ENCODE data around the gene ARMC2. TPM values are rescaled to one million over a fixed set of nuclear protein-coding genes. Genes with fewer than 3 reads are reported as not detected.
"Not testable (repeated sequence)": the region's sequence is repeated elsewhere in the genome, so short reads cannot be mapped to it uniquely, and the experiment has no call there.

The ARMC2 gene
- total RNA-seq, 2 donors from 2014 or later: 2.3 to 3.3 TPM

DNA sequence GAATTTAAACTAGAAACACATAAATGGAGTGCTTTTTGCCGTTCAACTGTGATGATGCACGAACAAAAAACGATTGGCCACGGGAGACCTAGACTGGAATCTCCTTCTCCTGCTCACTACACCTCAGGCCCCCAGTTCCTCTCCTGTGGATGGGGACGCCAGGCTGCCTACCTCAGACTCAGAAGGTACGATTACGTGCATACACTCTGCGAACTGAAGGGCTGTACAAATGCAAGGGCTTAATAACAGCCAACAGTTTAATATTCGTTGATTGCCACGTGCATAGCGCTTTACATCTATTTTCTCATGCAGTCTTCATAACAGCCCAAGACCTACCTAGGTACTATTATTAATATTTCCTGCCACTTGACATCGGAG lies 495 bp upstream of the ARMC2 start:
- ATAC-seq (peak; percentile 0 to 2), DNase-seq (ENCODE audit: low spot score in 2 of 2) (no peak)
- Mint-ChIP-seq H3K9me3 (no peaks in the 10 kb centered on the region), H3K36me3 (no peaks in the 10 kb centered on the region), H3K27ac (peak overlapping the region in 1 of 2 donors; percentile 89)

DNA sequence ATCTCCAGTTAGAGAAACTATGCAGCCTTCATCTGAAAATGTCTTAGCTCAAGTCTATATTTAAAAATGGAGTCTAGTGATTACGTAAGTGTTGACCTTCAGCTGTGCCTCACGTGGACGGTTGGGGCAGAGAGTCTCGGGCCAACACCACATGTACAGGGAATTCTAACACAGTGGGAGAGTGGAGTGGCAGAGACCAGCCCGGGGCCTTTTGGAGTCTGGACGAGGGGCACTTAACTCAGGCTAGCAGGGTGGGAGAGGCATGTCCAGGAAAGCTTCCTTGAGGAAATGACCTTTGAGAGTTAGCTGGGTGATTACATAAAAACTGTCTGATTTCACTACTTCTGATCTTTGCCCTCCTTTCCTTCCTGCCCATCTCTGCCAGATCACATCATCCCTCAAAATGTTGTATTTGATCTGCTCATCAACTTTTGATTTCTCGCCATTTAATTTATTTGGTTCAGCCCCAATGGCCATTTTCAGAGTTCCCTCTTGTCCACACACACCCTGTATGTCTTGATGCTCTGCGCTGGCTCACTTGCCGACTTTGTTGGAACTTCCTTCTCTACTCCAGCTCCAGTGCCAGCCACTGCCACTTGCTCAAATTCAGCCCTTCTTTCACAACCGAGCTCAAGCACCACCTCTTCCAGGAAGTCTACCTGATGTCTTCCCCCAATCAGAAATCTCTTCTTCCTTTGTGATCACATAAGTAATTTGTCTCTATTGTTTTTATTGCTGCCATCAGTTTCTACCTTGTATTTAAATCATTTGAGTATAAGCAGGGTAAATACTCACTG lies 2.6 kb downstream of the ARMC2 start:
- DNase-seq (ENCODE audit: low spot score in 2 of 2) (no peak), ATAC-seq (no peak)
- peaks cover 7 to 12% of the 10 kb centered on the region in 2 donors for H3K36me3 Mint-ChIP-seq

DNA sequence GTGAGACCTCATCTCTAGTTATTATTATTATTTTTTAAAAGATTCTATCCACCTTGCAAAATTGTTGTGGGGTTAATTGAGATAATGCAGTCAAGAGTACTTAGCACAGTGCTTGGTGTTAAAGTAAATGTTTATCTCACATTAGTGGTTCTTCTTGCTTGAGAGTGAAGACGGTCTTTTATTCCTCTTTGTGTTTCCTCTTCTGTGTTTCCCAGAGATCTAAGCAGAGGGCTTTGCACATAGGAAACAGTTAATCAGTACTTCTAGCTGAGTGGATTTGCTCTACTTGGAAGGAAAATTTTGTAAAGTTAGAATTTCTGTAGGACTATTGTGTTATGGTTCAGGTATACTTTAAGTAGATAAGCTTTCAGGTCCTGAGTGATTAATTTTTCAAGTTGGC lies 3.5 kb downstream of the ARMC2 start:
- no peak for DNase-seq (ENCODE audit: low spot score in 2 of 2)
- Mint-ChIP-seq H3K36me3 (peaks cover 10 to 21% of the 10 kb centered on the region in 2 donors), H3K27ac (no peak overlapping the region), H3K9me3 (no peaks in the 10 kb centered on the region)
- ATAC-seq: no peak

More for the DNA sequence above, 2.6 kb downstream of the ARMC2 start:
- H3K27ac Mint-ChIP-seq: peak overlapping the region; percentile 10 to 19
- H3K9me3 Mint-ChIP-seq: no peaks in the 10 kb centered on the region

DNA sequence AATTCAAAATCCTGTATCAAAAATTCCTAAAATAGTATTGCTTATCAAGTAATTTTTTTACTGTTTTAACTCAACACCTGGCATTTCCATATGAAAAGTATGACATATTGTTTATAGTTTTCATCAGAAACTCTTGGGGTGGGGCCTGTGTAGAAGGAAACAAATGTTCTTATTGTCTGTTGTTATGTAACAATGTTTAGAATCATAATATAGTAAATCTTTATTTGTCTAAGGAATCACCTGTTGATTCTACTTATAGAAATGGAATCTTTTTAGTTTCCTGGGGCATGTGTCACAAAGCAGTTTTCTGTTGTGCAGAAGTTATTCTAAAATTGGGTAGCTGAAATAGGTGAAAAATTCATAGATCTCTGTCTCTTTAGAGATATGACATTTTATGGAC lies 4.9 kb downstream of the ARMC2 start:
- Mint-ChIP-seq H3K27ac (no peak overlapping the region), H3K36me3 (peaks cover 21 to 31% of the 10 kb centered on the region in 2 donors), H3K9me3 (no peaks in the 10 kb centered on the region)
- DNase-seq (ENCODE audit: low spot score in 2 of 2): no peak
- ATAC-seq: no peak

DNA sequence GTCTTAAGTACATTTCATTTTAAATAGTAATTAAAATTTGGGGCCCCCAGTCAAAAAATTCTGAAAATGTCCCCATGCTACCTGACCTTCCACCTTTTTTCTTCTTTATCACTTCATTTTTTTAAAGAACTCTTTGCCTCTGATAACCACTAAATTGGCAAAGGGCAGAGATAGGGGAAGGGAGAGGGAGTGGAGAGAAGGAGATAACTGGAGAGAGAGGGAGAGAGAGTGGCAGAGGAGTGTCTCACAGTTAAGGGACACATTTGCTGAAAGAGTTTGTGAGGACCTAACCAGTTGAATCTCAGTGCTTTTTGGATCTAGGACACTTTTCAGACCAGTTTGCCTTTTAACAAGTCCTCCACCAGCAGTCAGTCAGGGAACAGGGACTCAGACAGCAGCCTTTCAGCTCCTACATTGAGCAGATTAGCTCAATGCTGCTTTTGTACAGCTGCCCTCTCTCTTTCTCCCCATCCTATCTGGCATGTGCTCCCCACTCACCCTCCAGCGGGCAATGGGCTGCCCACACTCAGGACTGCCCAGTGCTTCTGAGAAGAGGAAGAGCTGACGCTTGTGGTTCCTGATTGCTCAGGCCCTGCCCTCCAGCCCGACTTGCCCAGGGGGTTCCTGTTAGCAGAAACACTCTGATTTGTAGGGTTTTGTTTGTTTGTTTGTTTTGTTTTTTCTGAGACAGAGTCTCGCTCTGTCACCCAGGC lies 14.4 kb downstream of the ARMC2 start:
- ATAC-seq: no peak
- no peak overlapping the region for H3K27ac Mint-ChIP-seq

DNA sequence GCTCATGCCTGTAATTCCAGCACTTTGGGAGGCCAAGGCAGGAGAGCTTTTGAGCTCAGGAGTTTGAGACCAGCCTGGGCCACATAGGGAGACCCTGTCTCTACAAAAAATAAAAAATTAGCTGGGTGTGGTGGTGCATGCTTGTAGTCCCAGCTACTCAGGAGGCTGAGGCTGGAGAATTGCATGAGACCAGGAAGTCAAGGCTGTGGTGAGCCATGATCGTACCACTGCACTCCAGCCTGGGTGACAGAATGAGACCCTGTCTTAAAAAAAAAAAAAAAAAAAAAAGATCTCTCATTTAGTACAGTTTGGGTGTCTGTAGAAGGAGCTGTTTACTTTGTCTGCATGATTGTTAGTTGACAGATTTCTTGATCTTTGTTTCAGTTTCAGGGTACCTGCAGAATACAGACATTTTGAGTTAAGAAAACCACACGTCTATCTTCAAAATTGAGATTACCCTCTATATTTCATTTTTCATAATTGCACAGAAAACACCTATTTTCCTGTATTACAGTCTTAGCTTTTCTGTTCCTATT lies 17.6 kb downstream of the ARMC2 start:
- not testable (repeated sequence) for DNase-seq (ENCODE audit: low spot score in 2 of 2); H3K36me3 Mint-ChIP-seq; H3K9me3 Mint-ChIP-seq; H3K27ac Mint-ChIP-seq
- peak in 1 of 2 donors; percentile 41 for ATAC-seq

More for the DNA sequence above, 14.4 kb downstream of the ARMC2 start:
- DNase-seq (ENCODE audit: low spot score in 2 of 2): no peak
- Mint-ChIP-seq H3K36me3 (peaks cover 3 to 12% of the 10 kb centered on the region in 2 donors), H3K9me3 (no peaks in the 10 kb centered on the region)

DNA sequence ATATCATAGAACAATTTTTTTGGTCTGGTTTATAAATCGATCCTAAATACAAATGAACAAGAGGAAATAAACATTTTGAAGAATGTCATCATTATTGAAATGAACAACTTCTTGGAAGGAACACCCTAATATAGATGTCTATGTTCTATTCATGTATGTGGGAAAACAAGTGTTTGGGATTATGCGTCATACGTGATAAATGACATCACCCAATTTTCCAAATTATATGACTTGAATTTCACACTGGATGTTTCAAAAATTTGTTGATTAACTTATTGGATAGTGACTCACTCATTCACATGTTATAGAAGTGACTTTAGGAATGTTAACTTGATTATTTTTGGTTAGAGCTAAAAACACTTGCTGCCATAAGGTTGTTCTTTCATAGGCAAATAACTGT lies 18.6 kb downstream of the ARMC2 start:
- DNase-seq (ENCODE audit: low spot score in 2 of 2): no peak
- no peaks in the 10 kb centered on the region for H3K9me3 Mint-ChIP-seq
- ATAC-seq: no peak
- H3K36me3 Mint-ChIP-seq: peaks cover 5 to 6% of the 10 kb centered on the region in 2 donors
- no peak overlapping the region for H3K27ac Mint-ChIP-seq

DNA sequence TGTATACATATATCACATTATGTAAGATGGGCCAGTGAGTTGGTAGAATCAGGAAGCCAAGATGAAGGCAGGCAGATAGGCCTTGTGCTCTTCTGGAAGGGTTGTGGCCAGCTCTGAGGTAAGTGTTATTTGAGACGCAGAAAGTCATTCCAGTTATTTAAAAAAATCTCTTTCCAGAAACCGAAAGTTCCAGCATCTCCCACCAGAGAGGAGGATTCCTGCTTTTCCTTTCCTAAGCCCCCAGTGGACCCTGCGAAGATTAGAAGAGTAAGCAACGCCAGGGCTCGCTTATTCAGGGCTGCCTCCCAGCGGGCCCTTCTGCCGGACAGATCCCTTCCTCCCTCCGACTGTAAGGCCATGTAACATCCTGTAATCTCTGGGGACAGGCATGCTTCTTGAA lies 20.4 kb downstream of the ARMC2 start:
- Mint-ChIP-seq H3K9me3 (no peaks in the 10 kb centered on the region), H3K27ac (no peak overlapping the region), H3K36me3 (peaks cover 5 to 12% of the 10 kb centered on the region in 2 donors)
- ATAC-seq (no peak), DNase-seq (ENCODE audit: low spot score in 2 of 2) (no peak)

DNA sequence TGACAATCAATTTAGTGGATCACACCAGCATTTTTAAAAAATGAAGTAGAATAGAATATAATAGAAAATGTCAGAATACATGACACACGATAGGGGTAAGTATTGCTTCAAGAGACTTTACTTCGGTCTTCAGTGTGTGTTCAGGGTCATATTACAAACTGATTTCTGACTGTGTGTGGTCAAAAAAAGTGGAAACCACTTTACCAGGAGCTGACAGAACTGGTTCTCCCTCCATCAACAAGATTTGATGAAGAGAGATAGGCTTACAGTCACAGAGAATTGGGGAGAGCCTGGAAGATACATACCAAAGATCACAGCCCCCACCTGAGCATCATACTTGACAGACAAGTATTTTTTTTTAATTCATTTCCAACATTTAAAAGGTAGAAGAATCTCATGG lies 21.7 kb downstream of the ARMC2 start:
- Mint-ChIP-seq H3K36me3 (peaks cover 5 to 12% of the 10 kb centered on the region in 2 donors), H3K9me3 (no peaks in the 10 kb centered on the region), H3K27ac (no peak overlapping the region)
- no peak for ATAC-seq
- DNase-seq (ENCODE audit: low spot score in 2 of 2): no peak

DNA sequence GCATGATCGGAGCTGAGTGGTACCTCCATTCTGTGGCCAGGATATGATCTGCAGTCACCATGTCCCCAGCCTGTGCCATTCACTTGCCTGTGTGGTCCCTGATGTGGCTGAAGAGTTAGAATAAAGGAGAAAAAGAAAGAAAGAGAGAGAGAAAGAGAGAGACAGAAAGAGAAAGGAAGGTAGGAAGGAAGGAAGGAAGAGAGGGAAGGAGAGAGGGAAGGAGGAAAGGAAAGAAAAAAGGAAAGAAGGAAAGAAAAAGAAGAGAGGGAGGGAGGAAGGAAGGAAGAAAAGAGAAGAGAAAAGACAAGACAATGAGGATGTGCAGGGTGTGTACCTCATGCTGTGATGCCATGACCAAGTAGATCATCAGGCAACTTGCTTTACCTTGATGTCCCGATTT lies 22.1 kb downstream of the ARMC2 start:
- DNase-seq (ENCODE audit: low spot score in 2 of 2) (no peak), ATAC-seq (no peak)
- Mint-ChIP-seq H3K9me3 (no peaks in the 10 kb centered on the region), H3K36me3 (peaks cover 5 to 12% of the 10 kb centered on the region in 2 donors), H3K27ac (no peak overlapping the region)

DNA sequence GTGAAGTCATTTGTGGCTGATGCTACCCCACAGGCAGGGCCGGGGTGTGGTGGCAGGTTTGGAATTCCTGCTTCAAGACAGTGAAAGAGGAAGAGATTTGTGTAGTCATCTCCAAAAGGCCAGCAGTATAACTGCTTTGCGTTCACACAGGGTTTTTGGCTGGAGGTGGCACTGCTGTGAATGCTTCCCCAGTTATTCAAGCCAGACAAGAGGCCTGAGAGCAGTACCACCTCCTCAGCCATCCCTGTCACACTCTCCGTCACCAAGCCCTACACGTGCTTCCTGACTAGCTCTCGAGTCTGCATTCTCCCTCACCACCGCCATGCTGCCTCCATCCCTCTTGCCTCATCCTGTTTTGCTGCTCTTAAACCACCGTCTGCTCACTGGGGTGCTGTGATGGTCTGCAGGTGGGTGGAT lies 23.9 kb downstream of the ARMC2 start:
- Mint-ChIP-seq H3K9me3 (no peaks in the 10 kb centered on the region), H3K27ac (no peak overlapping the region), H3K36me3 (peaks cover 5 to 13% of the 10 kb centered on the region in 2 donors)
- ATAC-seq (no peak), DNase-seq (ENCODE audit: low spot score in 2 of 2) (no peak)

DNA sequence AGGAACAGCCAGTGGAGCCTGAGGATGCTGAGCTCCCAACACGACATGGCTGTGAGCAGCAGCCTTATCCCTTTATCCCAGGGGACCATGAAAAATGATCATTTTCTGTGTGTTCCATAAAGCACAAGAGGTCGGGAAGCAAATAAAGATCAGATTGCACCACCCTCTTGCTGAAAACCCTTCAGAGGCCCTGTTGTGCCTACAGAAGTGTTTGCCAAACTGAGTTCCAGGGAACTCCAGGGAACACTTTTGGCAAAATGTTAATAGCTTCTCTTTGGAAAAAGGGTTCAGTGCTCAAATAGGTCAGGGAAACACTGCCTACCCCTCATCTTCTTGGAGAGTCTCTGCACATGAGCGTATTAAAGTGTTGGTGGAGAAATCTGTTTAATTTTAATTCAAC lies 24.4 kb downstream of the ARMC2 start:
- DNase-seq (ENCODE audit: low spot score in 2 of 2) (no peak), ATAC-seq (no peak)
- Mint-ChIP-seq H3K27ac (no peak overlapping the region), H3K9me3 (no peaks in the 10 kb centered on the region), H3K36me3 (peaks cover 6 to 17% of the 10 kb centered on the region in 2 donors)

DNA sequence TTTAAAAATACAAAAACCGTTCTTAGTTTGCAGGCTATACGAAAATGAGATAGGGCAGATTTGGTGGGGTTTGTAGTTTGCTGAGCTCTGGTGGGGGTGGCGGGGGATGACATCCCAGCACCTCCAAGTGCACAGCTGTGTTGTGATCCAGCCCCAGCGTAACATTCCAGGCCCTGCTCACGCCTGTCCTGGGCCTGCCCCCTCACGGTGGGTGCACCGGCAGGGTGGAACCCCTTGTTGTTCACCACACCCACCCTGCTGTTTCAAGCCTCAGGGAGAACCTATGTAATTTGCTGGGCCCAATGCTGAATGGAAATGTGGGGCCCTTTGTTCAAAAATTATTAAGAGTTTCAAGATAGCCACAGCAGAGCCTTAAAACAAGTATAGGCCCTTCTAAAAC lies 25.0 kb downstream of the ARMC2 start:
- Mint-ChIP-seq H3K27ac (no peak overlapping the region), H3K9me3 (no peaks in the 10 kb centered on the region), H3K36me3 (peaks cover 12 to 24% of the 10 kb centered on the region in 2 donors)
- DNase-seq (ENCODE audit: low spot score in 2 of 2) (no peak), ATAC-seq (no peak)

DNA sequence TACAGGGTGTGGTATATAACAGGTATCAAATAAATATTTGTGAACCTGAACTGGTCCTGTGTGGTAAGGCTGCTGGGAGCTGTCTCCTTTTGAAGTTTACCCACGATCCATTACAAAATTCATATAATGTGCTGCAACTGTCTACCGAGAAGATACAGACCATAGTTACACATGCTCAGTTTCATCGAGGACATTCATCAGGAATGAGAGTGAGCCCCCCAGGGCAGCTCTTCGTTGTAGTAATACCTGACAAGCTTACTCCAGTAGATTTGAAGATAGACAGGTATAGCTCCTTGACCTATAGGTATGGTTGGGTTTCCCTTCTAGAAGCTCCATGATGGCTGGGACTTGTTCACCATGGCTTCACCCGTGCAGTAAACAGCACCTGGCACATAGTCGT lies 25.7 kb downstream of the ARMC2 start:
- ATAC-seq (no peak), DNase-seq (ENCODE audit: low spot score in 2 of 2) (no peak)
- H3K9me3 Mint-ChIP-seq: peaks cover under 1 to 4% of the 10 kb centered on the region in 2 donors
- H3K36me3 Mint-ChIP-seq: peaks cover 20 to 26% of the 10 kb centered on the region in 2 donors
- peak overlapping the region; percentile 51 to 64 for H3K27ac Mint-ChIP-seq

DNA sequence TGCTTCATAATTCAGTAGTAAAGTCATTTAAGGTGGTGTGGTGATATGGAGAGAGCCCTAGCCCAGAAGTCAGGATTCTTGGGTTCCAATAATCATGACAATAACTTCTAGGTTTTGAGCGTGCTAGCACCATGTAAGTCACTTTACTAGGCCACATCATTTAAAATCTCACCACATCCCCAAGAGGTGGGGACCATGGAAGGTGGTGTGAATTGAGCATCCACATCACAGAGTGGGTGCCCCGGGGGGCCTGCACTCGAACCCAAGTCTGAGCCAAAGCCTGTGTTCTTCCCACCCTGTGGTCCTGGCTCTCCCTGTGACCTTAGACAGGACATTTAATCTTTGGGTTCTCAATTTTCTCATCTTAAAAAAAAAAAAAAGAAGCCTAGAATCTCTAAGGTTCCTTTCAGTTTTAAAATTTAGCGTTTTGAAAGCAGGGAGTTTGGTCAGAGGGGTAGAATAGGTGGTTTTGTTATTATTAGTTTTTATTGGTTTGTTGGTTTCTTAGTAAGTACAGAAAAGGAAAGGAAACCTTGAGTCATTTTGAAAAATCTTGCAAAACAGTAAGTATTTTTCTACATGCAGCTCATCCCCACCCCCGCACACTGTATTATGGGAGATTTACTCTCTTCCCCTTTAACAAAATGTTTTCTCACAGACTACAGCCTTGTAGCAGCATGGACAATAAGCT lies 26.4 kb downstream of the ARMC2 start:
- peaks cover 7 to 9% of the 10 kb centered on the region in 2 donors for H3K9me3 Mint-ChIP-seq

DNA sequence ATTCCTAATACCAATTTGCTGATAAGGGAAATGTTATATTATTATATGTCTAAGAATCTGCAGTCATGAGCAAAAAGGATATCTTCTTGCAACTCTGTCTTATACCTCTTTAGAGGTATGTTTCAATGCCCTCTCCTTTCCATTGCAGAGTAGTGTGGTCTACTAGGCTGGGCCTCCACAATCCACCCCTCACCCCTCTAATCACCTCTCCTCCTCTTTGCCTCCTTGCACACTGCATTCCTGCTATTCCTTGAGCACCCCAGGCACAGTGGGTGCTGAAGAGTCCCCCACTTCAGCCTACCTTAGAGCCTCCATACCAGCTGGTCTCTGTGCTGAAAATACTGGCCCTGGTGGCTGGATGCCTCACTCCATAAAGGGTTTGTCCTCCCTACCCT lies 26.9 kb downstream of the ARMC2 start:
- Mint-ChIP-seq H3K27ac (peak overlapping the region; percentile 64 to 89), H3K36me3 (peaks cover 26 to 28% of the 10 kb centered on the region in 2 donors), H3K9me3 (peaks cover 9 to 10% of the 10 kb centered on the region in 2 donors)
- DNase-seq (ENCODE audit: low spot score in 2 of 2) (no peak), ATAC-seq (peak; percentile 15 to 54)

More for the DNA sequence above, 26.4 kb downstream of the ARMC2 start:
- Mint-ChIP-seq H3K27ac (peak overlapping the region; percentile 64 to 89), H3K36me3 (peaks cover 26% of the 10 kb centered on the region in 2 donors)
- peak; percentile 85 to 86 for ATAC-seq
- DNase-seq (ENCODE audit: low spot score in 2 of 2): peak in 1 of 2 donors; percentile 61

All from activated naive CD4-positive, alpha-beta T cell treated with anti-CD3 and anti-CD28 coated beads, Interleukin-2, amount 50 U/mL, for 72 hours (primary cell).